Activated B cell treated with CpG ODN at 0.5 μM for 24 hours (primary cell): Measurements from ENCODE around the gene DDX1. TPM values are rescaled to one million over a fixed set of nuclear protein-coding genes. Genes with fewer than 3 reads are reported as not detected.
"Not testable (repeated sequence)": the region's sequence is repeated elsewhere in the genome, so short reads cannot be mapped to it uniquely, and the experiment has no call there.

Experiments
- ATAC-seq: fragments of 200-7000 bp; cut with Tn5 transposase; one replicate; pipeline ENCODE4 v1.10.0; 2021; ENCODE audit warnings: low read depth, mild to moderate bottlenecking, moderate library complexity
- CTCF ChIA-PET: fragments of 350-600 bp; sonication (Branson Sonifier 250); formaldehyde crosslinking; loops from one replicate; lab custom pipeline; 2021; ENCODE audit warnings: antibody characterized with exemption; lab: Charles Lee
- POLR2A ChIA-PET: fragments of 350-600 bp; sonication (Branson Sonifier 250); formaldehyde crosslinking; loops from one replicate; lab custom pipeline; 2021; ENCODE audit warnings: antibody characterized with exemption; lab: Charles Lee
- DNase-seq: peaks from one replicate; pipeline ENCODE4 v3.0.0; 2022
- H3K27ac Mint-ChIP-seq: one replicate; pipeline ENCODE4 v1.8.0; 2020; ENCODE audit warnings: mixed read lengths
- H3K27me3 Mint-ChIP-seq: one replicate; pipeline ENCODE4 v1.8.0; 2021; ENCODE audit warnings: mixed read lengths
- H3K36me3 Mint-ChIP-seq: one replicate; pipeline ENCODE4 v1.8.0; 2021; ENCODE audit warnings: low read depth, mixed read lengths
- H3K4me1 Mint-ChIP-seq: one replicate; pipeline ENCODE4 v1.8.0; 2021; ENCODE audit warnings: mixed read lengths
- H3K4me3 Mint-ChIP-seq: one replicate; pipeline ENCODE4 v1.8.0; 2020; ENCODE audit warnings: mild to moderate bottlenecking, mixed read lengths
- H3K9me3 Mint-ChIP-seq: one replicate; pipeline ENCODE4 v1.8.0; 2020; ENCODE audit warnings: mixed read lengths
- CTCF ChIP-seq: fragments of 200-600 bp; IDR thresholded peaks from one replicate; pipeline ENCODE4 v1.8.0; 2022; ENCODE audit warnings: antibody characterized with exemption, mild to moderate bottlenecking
- intact Hi-C: fragments of 100-400 bp; cut with micrococcal nuclease; formaldehyde crosslinking; loops from one replicate; pipeline ENCODE4 v1.15.1; 2024
- total RNA-seq: library from RNA; stranded (reverse); gene quantifications from 2 replicates; pipeline ENCODE4 v1.2.3, GENCODE V29; 2022

DDX1 gene
- total RNA-seq, 1 donor from 2014 or later = 74.4 TPM

- no peak for TF ChIP-seq CTCF
- no peak overlapping the region for H3K4me3 Mint-ChIP-seq
- peaks cover 4% of the 10 kb centered on the region for H3K9me3 Mint-ChIP-seq
Measured at GRCh38 chr2:15677141-15677843, 85.6 kb downstream of the DDX1 start.

DNA sequence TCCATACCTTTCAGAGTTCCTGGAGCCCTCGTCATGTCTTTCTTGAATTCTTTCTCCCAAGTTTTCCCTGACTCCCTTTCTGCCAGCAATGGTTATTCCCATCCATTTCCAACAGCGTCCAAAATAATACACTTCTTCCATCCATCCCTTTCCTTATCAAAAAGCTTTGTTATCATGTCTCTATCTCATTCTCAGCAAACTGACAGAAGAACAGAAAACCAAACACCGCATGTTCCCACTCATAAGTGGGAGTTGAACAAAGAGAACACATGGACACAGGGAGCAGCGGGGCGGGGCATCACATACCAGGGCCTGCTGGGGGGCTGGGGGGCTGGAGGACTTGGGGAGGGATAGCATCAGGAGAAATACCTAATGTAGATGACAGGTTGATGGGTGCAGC is 86.7 kb downstream of the DDX1 start:
- no peak overlapping the region for H3K4me3 Mint-ChIP-seq
- intact Hi-C loops = no loop called here
- no peak overlapping the region for H3K27ac Mint-ChIP-seq
- no peak for TF ChIP-seq CTCF
- H3K9me3 Mint-ChIP-seq = peaks cover 4% of the 10 kb centered on the region
- no peaks in the 10 kb centered on the region for H3K36me3 Mint-ChIP-seq
- no peak for DNase-seq
- no peaks in the 10 kb centered on the region for H3K4me1 Mint-ChIP-seq
- ChIA-PET POLR2A (no interaction called here), CTCF (no interaction called here)
- no peak for ATAC-seq
- H3K27me3 Mint-ChIP-seq = peaks cover 7% of the 10 kb centered on the region

More at GRCh38 chr2:15677141-15677843, 85.6 kb downstream of the DDX1 start:
- H3K4me1 Mint-ChIP-seq = no peaks in the 10 kb centered on the region
- ChIA-PET CTCF (no interaction called here), POLR2A (no interaction called here)
- H3K27me3 Mint-ChIP-seq = peaks cover 6% of the 10 kb centered on the region
- H3K27ac Mint-ChIP-seq = no peak overlapping the region
- ATAC-seq = no peak
- no peak for DNase-seq
- intact Hi-C loops = no loop called here
- no peaks in the 10 kb centered on the region for H3K36me3 Mint-ChIP-seq

- H3K36me3 Mint-ChIP-seq = no peaks in the 10 kb centered on the region
- H3K27ac Mint-ChIP-seq = no peak overlapping the region
- H3K4me3 Mint-ChIP-seq = no peak overlapping the region
- intact Hi-C loops = no loop called here
- DNase-seq = no peak
- peaks cover 4% of the 10 kb centered on the region for H3K9me3 Mint-ChIP-seq
- POLR2A ChIA-PET = no interaction called here
- no peak for ATAC-seq
- H3K4me1 Mint-ChIP-seq = no peaks in the 10 kb centered on the region
- CTCF ChIA-PET = no interaction called here
- TF ChIP-seq CTCF = no peak
- H3K27me3 Mint-ChIP-seq = peaks cover 6% of the 10 kb centered on the region
Measured at GRCh38 chr2:15678909-15679308, 87.2 kb downstream of the DDX1 start.

DNA sequence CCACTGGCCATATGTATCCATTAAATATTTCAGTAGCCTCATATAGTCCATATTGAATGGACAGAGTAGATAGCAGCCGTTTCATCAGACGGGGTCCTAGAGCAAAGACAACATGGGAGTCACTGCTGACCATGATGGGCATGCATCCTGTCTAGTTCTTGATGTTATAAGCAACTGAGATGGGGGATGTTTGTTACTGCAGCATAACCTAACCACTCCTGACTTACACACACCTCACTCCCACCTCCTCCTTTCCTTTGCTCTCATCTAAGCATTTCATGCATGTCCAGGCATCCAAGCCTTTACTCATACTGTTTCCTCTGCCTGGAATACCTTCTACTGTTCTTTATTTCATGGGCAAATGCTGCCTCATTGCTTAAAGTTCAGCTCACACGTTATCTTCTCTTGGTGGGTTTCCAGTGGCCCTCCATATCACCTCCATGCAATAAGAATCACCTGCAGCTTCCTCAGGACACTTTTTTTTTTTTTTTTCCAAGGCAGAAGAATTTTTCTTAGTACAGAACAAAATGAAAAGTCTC is 87.8 kb downstream of the DDX1 start:
- Mint-ChIP-seq H3K27me3 (peaks cover 4% of the 10 kb centered on the region), H3K4me1 (no peaks in the 10 kb centered on the region), H3K36me3 (no peaks in the 10 kb centered on the region), H3K27ac (no peak overlapping the region), H3K9me3 (peaks cover 4% of the 10 kb centered on the region), H3K4me3 (no peak overlapping the region)
- no peak for DNase-seq
- no peak for ATAC-seq
- intact Hi-C loops = no loop called here
- POLR2A ChIA-PET = no interaction called here
- no peak for TF ChIP-seq CTCF
- CTCF ChIA-PET = no interaction called here

DNA sequence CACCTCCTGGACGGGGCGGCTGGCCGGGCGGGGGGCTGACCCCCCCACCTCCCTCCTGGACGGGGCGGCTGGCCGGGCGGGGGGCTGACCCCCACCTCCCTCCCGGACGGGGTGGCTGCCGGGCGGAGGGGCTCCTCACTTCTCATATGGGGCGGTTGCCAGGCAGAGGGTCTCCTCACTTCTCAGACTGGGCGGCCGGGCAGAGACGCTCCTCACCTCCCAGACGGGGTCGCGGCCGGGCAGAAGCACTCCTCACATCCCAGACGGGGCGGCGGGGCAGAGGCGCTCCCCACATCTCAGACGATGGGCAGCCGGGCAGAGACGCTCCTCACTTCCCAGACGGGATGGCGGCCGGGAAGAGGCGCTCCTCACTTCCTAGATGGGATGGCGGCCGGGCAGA is 88.5 kb downstream of the DDX1 start:
- intact Hi-C loops, ATAC-seq, H3K36me3 Mint-ChIP-seq, POLR2A ChIA-PET, H3K9me3 Mint-ChIP-seq, H3K27ac Mint-ChIP-seq, H3K4me3 Mint-ChIP-seq, H3K27me3 Mint-ChIP-seq, CTCF ChIA-PET, DNase-seq, H3K4me1 Mint-ChIP-seq: not testable (repeated sequence)

Other genes starting within 250 kb of the DDX1 start
- 39.1 and 40.1 TPM in 2 replicates for gene NBAS, start 30.5 kb upstream of the DDX1 start, total RNA-seq